Hippocampal formation (tissue), 2 donors: Measurements from ENCODE around the gene KLK7.

Experiments used
- DNase-seq, 2 donors: peaks; one replicate each; lab custom pipeline; 2025; lab: John Stamatoyannopoulos, UW

Gene KLK7

DNA sequence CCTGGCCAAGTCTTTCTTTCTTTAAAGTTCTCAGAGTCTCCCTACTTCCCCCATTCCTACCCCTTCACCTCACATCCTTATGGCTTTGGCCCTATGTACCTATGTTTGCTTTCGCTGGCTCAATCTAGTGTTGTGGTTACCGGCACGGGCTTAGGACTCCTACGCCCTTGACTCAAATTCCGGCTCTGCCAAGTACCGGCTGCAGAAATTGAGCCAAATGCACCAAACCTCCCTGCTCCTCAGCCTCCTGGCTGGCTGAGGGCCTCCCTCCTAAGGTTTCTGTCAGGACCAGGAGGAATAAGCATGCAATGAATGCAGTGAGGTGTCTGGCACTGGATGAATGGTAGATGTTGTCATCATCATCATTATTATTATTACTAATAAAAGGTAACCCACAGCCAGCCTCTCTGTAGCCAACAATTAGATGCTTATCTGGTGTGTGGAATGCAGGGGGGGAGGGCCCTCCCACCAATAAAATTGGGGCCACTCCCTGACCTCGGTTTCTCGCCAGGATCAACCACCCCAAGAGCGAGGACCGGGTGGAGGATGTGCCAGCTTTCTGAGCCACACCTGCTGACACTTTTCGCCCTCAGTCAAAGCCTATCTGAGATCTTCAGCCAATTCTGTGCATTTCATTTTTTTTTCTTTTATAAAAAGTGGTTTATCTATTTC is 51.6 kb downstream of the KLK7 start:
- no peak for DNase-seq

DNA sequence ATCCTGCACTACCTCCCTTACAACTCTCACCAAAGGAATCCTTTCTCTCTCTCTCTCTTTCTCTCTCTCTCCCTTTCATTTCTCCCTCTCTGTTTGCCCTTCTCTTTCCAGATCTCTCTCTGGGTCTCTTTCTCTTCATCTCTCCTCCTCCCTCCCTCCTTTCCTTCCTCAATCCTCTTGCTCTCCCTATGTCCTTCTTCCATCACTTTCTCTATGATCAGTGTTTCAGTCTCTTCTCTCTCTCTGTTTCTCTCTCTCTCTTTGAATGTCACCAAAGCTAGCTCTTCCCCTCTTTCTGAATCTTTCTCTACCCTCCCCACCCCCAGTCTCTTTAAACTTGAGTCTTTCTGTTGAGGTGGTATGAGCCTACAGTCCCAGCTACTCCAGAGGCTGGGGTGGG is 52.7 kb downstream of the KLK7 start:
- no peak for DNase-seq

DNA sequence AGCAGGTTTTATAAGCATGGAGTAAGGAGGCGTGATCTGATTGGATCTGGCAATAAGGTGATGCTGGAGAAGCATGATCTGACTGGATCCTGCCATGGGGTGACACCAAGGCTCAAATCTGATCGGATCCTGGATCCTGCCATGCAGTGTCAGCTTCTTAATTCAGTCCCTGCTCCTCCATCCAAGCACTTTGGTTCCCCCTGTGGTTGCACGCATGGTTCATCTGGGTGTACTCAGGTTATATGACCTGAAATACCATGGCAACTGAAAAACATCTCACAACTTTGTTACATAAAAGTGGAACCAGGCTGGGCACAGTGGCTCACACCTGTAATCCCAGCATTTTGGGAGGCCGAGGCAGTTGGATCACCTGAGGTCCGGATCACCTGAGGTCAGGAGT is 54.9 kb downstream of the KLK7 start:
- no peak for DNase-seq
